Sigmoid colon (tissue), 4 donors: ENCODE measurements around the gene LGMN.

Source experiments
- CTCF ChIP-seq, 4 experiments: fragments of 450-650 bp in 3 of 4; fragments of 200-600 bp in 1 of 4; IDR thresholded peaks; one replicate each; pipeline ENCODE4 v1.5.1; 2016 to 2019; ENCODE audit warnings: antibody characterized with exemption in 4 of 4, mild to moderate bottlenecking in 3 of 4, moderate library complexity in 2 of 4
- POLR2A ChIP-seq, 2 donors: fragments of 450-650 bp; IDR thresholded peaks; one replicate each; pipeline ENCODE4 v1.6.1; 2016; ENCODE audit warnings: antibody characterized with exemption in 2 of 2, mild to moderate bottlenecking in 2 of 2, moderate library complexity in 2 of 2
- POLR2AphosphoS5 ChIP-seq, 4 donors: sonication (generic); formaldehyde crosslinking; IDR thresholded peaks; one replicate each; pipeline ENCODE4 v1.6.1; 2017; ENCODE audit warnings: antibody characterized with exemption in 4 of 4

GRCh38 chr14:92718664-92719063 is 29.8 kb downstream of the LGMN start:
- TF ChIP-seq CTCF (IDR thresholded peaks at IDR 0.05) (no peak), POLR2A (IDR thresholded peaks at IDR 0.05) (no peak), POLR2AphosphoS5 (IDR thresholded peaks at IDR 0.05) (no peak)
